Right atrium auricular region (tissue), 2 donors: ENCODE results near the gene STAT4. TPM values are rescaled to one million over a fixed set of nuclear protein-coding genes. Genes with fewer than 3 reads are reported as not detected.

Experiments used
- DNase-seq: peaks from one replicate; pipeline ENCODE4 v3.0.0-alpha.2; 2019; ENCODE audit warnings: low spot score
- H3K27ac ChIP-seq, 2 donors: fragments of 200-600 bp; sonication (generic); 1 replicate in 1 of 2; 2 replicates in 1 of 2; pipeline ENCODE4 v1.5.1; 2016 to 2019
- H3K27me3 ChIP-seq, 2 donors: fragments of 200-600 bp; sonication (generic); one replicate each; pipeline versions ENCODE4 v1.5.1 to v1.6.0; 2017 to 2019
- H3K36me3 ChIP-seq: fragments of 200-600 bp; sonication (generic); one replicate; pipeline ENCODE4 v1.5.1; 2016
- H3K4me1 ChIP-seq, 2 donors: fragments of 200-600 bp; sonication (generic); one replicate each; pipeline versions ENCODE4 v1.5.1 to v1.6.0; 2017 to 2019
- H3K4me3 ChIP-seq, 2 donors: fragments of 200-600 bp; sonication (generic); 1 replicate in 1 of 2; 2 replicates in 1 of 2; pipeline ENCODE4 v1.5.1; 2017 to 2019; ENCODE audit warnings: mild to moderate bottlenecking in 1 of 2, moderate library complexity in 1 of 2
- H3K9me3 ChIP-seq, 2 donors: fragments of 200-600 bp; sonication (generic); one replicate each; pipeline ENCODE4 v1.5.1; 2019
- CTCF ChIP-seq, 2 donors: fragments of 200-600 bp; sonication (generic); IDR thresholded peaks; one replicate each; pipeline ENCODE4 v1.5.1; 2019; ENCODE audit warnings: antibody characterized with exemption in 2 of 2
- total RNA-seq, 2 donors: library from RNA; depleted of rRNA; stranded (reverse); fragments of >200 nt; gene quantifications; one replicate each; pipeline ENCODE4 v1.1.0, GENCODE V29; 2016

STAT4 gene
- total RNA-seq, 2 donors from 2014 or later = 15.2 to 27.3 TPM

- Histone ChIP-seq H3K4me1 (peaks cover 5 to 53% of the 10 kb centered on the region in 2 donors), H3K9me3 (no peaks in the 10 kb centered on the region), H3K36me3 (no peaks in the 10 kb centered on the region), H3K27ac (peak overlapping the region; percentile 66 to 81), H3K27me3 (no peaks in the 10 kb centered on the region), H3K4me3 (no peak overlapping the region)
- no peak for TF ChIP-seq CTCF (IDR thresholded peaks at IDR 0.05)
- DNase-seq = no peak
These were observed 17.0 kb upstream of the STAT4 start for GRCh38 chr2:191167766-191168165.

- Histone ChIP-seq H3K4me1 (peaks cover 5 to 44% of the 10 kb centered on the region in 2 donors), H3K4me3 (no peak overlapping the region), H3K9me3 (no peaks in the 10 kb centered on the region), H3K27ac (peak overlapping the region; percentile 66 to 81), H3K36me3 (no peaks in the 10 kb centered on the region), H3K27me3 (no peaks in the 10 kb centered on the region)
- TF ChIP-seq CTCF (IDR thresholded peaks at IDR 0.05) = no peak
- no peak for DNase-seq
These were observed 16.1 kb upstream of the STAT4 start for GRCh38 chr2:191166756-191167445.

- H3K9me3 ChIP-seq = no peaks in the 10 kb centered on the region
- peak overlapping the region; percentile 66 to 81 for H3K27ac ChIP-seq
- H3K4me1 ChIP-seq = peaks cover 5 to 38% of the 10 kb centered on the region in 2 donors
- no peaks in the 10 kb centered on the region for H3K27me3 ChIP-seq
- no peak for TF ChIP-seq CTCF (IDR thresholded peaks at IDR 0.05)
- DNase-seq = no peak
- no peak overlapping the region for H3K4me3 ChIP-seq
- no peaks in the 10 kb centered on the region for H3K36me3 ChIP-seq
These were observed 15.4 kb upstream of the STAT4 start for GRCh38 chr2:191166111-191166755.

GRCh38 chr2:191165176-191165643, 14.4 kb upstream of the STAT4 start:
- H3K36me3 ChIP-seq = no peaks in the 10 kb centered on the region
- no peak for DNase-seq
- TF ChIP-seq CTCF (IDR thresholded peaks at IDR 0.05) = peak; percentile 39 to 83
- H3K4me1 ChIP-seq = peaks cover 5 to 35% of the 10 kb centered on the region in 2 donors
- no peak overlapping the region for H3K4me3 ChIP-seq
- no peaks in the 10 kb centered on the region for H3K9me3 ChIP-seq
- H3K27me3 ChIP-seq = no peaks in the 10 kb centered on the region
- peak overlapping the region; percentile 66 to 81 for H3K27ac ChIP-seq

- DNase-seq = no peak
- no peaks in the 10 kb centered on the region for H3K9me3 ChIP-seq
- H3K27me3 ChIP-seq = no peaks in the 10 kb centered on the region
- H3K4me3 ChIP-seq = no peak overlapping the region
- no peaks in the 10 kb centered on the region for H3K4me1 ChIP-seq
- TF ChIP-seq CTCF (IDR thresholded peaks at IDR 0.05) = no peak
- no peaks in the 10 kb centered on the region for H3K36me3 ChIP-seq
- H3K27ac ChIP-seq = no peak overlapping the region
These were observed 8.0 kb upstream of the STAT4 start for GRCh38 chr2:191158747-191159146.
